HCEC 1CT (cell line): ENCODE results near the gene THAP12.

Source experiments
- DNase-seq: peaks from one replicate; pipeline ENCODE4 v3.0.0-alpha.2; 2017

THAP12 gene

DNA sequence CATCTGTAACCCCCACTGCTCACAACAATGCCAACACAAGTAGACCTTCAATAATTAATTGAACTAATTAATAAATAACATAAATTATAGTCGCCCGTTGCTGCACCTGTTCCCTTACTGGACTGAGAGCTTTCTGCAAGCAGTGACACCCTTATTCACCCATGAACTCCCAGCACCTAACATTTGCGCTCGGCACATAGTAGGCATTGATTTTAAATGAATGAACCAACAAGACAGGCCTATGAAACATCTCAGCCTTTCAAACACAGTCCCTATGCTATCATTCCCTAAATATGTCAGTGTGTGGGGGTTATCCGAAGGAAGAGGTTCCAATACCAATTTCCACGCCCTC, 1.1 kb downstream of the THAP12 start:
- no peak for DNase-seq

DNA sequence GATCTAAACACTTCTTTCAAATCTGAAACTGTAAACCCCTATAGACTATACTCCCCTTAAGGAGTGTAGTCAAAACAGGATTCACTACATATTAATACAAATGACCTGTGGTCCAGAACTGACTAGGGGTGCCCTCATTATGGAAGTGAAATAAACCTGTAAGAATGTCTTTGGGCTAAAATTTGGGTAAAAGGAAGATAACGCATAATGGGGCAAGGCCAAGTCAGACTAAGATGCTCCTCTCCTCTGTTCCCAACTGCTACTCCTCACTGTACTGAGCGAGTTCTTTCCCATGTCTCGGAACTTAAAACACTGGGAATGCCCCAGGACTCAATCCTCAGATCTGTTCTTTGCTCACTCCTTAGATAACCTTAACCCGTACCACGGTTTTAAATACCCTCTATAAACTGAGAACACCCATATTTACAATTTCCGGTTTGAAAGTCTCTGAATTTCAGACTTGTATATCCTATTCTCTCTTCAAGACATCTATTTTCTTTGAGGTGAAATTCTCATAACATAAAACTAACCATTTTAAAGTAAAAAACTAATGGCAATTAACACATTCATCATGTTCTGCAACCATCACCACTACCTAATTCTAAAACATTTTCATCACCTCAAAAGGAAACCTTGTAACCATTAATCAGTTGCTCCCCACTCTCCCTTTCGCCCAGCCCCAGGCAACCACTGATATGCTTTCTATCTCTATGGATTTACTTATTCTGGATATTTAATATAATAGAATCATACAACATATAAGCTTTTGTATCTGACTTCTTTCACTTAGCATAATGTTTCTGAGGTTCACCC, 4.0 kb downstream of the THAP12 start:
- no peak for DNase-seq

DNA sequence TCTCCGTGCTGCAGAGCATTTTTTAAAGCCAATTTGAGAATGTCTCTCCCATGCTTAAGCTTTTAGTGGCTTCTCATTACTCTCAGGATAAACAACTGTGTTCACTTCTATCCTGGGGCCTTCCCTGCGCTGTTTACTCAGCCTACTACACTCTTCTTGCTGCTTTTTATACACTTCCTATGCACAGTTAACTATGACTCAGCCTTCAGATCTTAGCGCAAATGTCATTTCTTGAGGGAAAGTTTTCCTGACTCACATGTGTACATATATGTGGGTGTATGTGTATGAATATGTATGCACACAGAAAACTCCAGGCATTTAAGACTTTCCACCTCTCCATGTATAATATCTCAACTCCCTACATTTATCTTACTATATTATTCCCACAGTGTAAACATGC, 9.8 kb downstream of the THAP12 start:
- peak; percentile 80 for DNase-seq

DNA sequence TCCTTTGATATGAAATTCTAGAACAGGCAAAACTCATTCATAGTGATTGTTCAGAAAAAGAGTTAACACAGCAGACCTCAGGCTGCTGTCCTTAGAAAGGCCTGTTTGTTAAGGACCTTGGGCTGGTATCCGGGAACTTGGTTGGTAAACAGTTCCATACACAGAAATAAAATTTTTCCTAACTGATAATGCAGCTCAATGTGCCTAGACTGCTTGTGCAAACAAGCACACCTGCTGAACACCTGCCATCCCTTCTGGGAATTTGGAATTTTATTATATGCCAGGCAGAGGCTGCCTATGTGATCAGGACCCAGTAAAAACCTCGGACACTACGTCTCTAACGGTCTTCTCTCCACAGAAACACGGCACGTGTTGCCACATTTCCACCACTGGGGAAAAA, 11.5 kb downstream of the THAP12 start:
- no peak for DNase-seq

DNA sequence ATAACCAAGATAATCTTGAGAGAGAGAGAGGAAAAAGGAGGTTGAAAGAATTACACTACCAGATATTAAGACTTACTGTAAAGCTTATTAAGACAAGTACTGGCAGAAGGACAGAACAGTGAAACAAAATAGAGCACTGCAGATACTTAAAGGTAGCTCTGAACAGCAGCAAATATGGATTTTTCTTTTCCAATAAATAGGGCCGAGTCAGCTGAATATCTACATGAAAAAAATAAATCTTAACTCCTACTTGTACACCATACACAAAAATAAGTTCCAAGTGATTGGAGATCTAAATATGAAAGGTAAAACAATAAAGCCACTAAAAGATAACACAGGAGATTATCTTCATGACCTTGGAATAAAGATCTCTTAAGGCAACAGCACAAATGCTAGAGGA, 12.4 kb downstream of the THAP12 start:
- DNase-seq = no peak

DNA sequence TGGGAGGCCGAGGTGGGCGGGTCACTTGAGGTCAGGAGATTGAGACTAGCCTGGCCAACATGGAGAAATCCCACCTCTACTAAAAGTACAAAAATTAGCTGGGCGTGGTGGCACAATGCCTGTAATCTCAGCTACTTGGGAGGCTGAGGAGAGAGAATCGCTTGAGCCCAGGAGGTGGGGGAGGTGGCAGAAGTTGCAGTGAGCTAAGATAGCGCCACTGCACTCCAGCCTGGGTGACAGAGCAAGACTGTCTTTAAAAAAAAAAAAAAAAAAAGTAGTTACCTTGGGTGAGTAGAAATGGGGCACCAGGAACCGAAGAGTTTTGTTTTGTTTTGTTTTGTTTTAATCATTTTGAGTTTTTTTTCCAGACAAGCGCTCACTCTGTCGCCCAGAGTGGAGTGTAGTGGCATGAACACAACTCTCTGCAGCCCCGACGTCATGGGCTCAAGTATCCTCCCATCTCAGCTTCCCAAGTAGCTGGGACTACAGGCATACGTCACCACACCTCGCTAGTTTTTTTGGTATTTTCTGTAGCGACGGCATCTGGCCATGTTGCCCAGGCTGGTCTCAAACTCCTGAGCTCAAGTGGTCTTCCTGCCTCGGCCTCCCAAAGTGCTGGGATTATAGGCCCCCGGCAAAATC, 15.8 kb downstream of the THAP12 start:
- no peak for DNase-seq

DNA sequence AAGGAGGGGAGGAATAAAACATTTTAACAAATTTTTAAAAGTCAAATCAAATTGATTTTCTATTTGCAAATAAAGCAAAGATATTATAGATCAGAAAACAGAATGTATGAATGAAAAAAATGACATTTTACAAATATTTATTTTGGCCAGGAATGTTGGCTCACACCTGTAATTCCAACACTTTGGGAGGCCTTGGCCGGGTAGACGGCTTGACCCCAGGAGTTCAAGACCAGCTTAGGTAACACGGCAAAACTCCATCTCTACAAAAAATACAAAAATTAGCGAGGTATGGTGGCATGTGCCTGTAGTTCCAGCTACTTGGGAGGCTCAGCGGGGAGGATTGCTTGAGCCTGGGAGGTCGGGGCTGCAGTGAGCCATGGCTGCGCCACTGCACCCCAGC, 18.2 kb downstream of the THAP12 start:
- DNase-seq = no peak

DNA sequence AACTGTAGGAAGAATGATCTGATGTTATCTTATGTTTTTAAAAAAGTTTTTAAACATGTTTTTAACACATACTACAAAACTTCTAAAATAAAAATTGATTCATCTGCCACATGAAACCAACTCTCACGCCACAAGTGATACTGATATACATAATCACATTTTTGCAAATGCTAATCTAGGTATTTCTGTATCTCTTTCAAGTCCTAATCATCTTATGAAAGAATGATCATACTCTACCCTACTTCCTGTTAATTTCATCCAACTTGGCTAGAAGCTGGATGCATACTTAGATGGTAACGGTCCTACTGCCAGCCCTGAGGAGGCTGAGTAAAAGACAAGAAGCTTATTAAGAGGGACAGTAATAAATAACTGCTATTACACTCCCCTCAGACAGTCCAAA, 19.2 kb downstream of the THAP12 start:
- no peak for DNase-seq

DNA sequence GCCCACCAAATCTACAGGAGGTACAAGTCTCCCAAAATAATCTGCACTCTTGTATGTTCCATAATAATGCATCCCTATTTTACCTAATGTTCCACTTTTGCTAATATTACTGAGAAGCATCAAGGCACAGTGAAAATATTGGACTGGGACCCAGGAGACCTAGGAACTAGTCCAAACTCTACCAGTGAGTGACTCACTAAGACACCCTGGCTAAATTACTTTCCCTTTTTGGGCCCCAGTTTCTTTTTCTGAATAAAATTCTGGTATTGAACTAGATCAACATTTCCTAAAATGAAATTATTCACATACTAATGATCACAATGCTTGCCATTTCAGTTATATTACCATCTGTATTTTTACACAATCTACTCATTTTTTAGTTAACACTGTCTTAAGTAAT, 19.6 kb downstream of the THAP12 start:
- no peak for DNase-seq

DNA sequence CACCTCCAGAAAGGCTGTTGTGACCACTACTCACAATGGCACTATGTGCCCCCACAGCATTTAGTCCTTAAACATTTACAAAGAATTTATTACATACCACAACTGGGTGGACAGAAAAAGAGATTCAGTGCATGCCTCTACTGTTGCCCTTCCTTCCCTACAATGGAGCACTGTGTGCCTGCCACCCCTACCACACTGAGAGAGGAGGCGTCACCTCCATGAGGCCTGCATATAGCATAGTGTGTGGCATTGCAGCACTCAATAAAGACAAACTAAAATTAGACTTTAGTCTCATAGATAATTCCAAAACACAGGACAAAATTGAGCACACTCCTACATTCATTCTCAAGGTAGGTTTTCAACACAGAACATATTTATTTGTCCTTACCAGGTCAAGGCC, 25.8 kb downstream of the THAP12 start:
- DNase-seq = no peak

DNA sequence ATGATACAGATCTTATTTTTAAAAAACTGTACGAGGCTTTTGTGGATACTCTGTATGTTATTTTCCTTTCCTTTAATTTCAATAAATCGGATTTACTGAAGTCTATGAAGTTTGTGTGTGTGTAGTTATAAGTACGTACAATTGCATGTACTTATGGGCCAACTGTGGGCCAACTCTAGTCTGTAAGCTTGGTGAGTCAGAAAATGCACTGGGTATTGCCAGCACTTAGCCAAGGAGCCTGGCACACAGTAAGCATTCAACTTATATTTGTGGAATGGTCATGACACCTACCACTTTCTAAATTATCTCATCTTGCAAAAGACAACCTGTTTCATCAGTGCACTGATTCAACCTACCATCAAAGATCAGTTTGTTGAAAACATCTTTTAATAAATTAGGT, 32.6 kb downstream of the THAP12 start:
- DNase-seq = no peak

DNA sequence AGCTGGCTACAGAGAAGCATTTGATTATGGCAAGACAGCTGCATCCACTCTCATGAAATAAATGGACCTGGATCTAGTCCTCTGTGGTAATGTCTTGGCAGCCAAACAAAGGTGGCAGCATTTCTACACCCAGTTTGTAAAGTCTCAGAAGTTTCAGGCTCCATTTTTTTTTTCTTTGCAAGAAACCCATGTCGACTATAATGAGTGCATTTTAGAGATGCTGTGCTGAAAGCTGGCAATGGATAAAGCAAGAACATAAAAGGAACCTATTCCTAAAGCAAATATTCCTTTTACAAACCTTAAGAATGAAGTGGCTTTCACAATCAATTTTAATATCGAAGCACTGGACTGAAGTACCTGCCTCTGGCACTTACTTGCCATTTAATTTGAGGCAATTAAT, 33.5 kb downstream of the THAP12 start:
- DNase-seq = no peak

DNA sequence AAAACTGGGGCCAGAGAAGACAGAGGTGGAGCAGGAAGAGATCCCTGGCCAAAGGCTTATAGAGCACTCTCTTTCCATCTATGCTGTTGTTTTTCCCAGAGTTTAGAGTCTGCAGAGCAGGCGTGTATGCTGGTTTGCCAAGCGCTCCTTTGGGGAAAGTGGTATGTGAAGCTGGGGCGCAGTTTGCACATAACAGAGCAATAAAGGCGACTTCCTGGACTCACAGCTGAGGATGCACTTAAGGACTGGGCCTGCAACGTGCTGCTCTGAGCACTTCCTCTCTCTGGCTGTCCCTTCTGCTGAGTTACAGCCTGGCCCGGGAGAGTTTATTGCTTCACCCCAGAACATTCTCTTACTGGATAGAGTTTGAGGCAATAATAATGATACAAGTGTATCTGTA, 41.7 kb downstream of the THAP12 start:
- DNase-seq = no peak

DNA sequence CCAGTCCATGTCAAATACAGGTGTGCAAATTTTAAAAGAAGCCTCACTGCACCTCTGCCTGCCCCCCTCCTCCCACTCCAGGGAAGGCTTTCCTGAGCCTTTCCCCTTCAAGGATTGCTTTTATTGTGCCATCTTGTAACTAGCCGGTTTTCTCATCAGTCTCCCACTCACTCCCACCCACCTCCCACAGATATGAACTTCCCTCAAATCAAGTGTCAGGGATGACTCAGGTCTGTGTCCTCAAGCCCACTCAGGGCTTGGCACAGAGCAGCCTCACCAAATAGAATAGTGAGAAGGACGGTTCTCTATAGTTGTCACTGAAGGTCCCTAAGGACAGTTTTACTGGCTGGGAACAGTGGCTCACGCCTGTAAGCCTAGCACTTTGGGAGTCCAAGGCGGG, 43.0 kb downstream of the THAP12 start:
- no peak for DNase-seq

DNA sequence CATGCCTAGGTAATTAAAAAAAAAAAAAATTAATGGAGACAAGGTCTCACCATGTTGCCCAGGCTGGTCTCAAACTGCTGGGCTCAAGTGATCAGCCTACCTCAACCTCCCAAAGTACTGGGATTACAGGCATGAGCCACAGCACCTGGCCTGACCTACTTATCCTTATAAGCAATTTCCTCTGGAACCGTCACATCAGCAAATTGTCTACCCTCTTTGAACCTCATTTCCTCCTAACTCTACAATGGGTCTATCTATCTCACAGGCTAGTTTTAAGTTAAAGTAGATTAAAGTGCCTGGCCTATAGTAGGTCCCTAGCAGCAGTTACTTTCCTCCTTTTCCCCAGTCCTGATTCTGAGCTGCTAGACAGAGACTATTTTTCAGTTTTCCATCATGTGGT, 43.5 kb downstream of the THAP12 start:
- no peak for DNase-seq

DNA sequence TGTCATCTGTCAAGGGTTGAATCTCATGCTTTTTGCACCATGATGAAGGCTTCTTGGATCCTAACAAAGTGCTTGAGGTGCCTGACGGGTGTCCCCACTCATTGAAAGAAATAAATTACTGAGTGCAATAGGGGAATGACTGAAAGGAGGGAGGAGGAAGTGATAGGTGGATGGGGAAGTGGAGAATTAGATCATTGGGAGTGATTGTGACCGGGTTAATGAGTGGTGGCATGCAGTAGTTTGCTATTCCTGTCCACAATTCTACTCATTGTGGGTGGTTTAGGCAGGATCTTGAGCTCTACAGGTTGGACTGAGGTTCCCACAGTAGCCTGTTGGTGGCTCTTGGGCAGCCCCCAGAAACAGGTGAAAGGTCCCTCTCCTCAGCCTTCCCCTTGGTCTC, 44.3 kb downstream of the THAP12 start:
- DNase-seq = no peak

DNA sequence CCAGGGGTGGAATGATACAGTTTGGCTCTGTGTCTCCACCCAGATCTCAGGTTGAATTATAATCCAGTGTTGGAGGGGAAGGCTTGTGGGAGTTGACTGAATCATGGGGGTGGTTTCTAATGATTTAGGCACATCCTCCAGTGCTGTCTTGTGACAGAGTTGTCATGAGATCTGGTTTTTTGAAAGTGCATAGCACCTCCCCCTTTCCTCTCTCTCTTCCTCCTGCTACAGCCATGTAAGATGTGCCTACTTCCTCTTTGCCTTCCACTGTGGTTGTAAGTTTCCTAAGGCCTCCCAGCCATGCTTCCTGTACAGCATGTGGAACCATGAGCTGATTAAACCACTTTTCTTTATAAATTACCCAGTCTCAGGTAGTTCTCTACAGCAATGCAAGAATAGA, 45.1 kb downstream of the THAP12 start:
- no peak for DNase-seq

DNA sequence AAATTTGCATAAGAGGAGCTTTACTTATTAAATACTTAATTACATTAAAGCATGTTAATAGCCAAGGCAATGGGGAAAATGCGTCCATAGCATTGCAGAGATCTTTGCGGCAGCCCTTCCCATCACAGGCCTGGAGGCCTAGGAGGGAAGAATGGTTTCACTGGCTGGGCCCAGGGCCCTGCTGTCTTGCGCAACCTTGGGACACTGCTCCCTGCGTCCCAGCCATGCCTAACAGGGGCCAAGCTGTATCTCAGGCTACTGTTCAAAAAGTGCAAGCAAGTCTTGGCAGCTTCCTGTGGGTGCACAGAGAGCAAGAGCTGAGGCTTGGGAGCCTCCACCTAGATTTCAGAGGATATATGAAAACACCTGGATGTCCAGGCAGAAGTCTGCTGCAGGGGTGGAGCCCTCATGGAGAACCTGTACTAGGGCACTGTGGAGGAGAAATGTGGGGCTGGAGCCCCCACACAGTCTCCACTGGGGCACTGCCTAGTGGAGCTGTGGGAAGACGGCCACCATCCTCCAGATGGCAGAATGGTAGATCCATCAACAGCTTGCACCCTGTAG, 46.0 kb downstream of the THAP12 start:
- no peak for DNase-seq

DNA sequence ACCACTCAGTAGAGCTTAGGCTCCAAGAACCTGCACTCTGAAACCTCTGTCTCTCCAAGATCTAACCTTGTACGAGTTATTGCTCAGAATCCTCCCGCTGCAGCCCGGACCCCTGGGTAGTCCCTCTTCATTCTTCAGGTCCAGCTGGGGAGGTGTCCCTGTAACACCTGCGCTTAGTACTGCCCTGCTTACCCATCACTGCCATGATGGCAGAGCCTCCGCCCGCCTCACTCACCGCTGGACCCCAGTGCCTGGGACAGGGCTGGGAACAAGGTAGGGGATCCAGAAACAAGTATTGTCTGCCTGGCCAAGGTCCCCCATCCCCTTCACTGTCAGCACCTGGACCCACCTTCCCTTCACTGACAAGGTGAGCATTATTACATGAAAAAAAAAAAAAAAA, 50.3 kb downstream of the THAP12 start:
- DNase-seq = no peak

DNA sequence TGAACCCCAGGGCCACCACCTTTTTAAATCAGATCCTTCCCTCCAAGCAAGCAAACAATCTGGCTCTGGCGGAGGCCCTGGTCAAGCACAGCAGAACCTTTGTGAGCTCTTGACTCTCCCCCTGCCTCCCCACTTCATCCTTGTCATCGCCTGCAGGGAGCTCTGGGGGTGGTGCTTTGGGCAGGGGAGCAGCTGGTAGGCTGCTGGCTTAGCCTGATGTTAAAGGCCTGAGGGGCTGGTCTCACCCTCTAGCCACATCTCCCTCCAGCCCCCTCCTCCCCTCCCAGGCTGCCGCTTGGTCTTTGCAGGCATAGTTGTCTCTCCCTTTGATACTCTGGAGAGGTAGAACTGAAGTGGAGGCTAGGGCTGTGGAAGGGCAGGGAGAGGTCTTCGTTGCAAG, 50.9 kb downstream of the THAP12 start:
- no peak for DNase-seq

DNA sequence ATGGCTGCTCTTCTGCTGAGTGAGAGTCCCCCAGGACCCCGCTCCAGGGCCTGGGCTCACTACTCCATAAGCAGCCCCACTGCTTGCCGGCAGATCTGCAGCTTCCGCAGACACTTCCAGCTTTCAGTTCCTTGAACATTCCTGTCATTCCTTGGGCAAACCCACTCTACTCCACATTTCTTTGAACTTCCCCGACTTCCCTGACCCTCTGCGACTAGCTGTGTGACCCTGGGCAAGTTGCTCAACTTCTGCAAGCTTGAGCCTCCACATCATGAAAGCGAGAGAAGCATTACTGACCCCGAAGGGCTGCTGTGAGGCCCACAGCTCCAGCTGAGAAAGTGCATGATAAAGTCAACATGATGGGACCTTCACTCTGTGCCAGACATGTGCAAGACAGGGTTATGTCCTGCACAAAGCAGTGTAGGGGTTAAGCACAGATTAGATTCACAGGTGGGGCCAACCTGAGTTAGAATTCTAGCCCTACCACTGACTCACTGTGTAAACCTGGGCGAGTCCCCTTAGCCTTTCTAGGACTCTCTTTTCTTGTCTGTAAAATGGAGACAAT, 51.8 kb downstream of the THAP12 start:
- no peak for DNase-seq

DNA sequence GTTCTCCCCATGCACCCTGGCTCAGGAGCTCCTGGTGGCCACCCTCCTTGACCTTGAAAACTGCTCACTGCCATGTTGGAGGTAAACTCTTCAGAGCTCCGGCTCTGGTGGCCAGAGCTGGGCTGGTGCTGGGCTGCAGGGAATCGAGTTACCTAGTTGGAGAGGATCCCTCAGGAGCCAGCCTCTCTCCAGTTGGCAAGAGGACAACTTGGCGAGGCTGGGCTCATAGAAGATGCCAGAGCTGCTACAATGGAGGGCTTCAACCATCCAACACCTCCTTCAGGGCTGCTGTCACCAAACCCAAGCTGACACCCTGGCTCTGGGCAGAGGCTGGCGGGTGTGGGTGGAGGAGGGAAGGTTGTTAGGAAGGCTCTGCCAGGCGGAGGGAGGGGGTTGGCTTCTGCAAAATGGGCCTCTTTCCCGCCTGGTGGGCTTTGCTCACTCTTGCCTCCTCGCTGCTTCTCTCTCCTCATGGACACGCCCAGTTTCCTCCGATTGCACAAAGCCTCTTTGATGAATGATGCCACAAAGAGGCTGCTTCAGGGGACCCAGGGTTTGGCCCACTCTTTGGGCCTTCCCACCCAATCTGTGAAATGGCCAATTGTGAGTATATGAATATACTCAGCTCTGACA, 53.1 kb downstream of the THAP12 start:
- no peak for DNase-seq

DNA sequence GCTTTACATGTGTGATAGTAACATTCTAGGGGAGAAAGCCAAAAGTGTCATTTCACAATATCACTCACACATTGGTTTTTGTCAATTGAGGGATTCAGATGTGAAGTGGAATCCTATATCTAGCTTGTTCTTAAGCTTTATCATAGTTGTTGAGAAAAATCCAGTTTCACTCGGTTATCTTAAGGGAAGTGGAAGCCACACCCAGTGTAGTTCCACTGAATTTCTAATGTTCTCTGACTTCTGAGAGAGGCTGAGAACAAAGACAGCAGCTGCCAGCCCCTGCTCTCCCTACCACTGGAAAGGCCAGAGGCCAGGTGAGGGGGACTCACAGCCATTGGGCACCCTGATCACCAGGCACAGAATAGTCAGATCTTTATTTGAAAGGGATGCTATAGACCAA, 53.7 kb downstream of the THAP12 start:
- DNase-seq = no peak

DNA sequence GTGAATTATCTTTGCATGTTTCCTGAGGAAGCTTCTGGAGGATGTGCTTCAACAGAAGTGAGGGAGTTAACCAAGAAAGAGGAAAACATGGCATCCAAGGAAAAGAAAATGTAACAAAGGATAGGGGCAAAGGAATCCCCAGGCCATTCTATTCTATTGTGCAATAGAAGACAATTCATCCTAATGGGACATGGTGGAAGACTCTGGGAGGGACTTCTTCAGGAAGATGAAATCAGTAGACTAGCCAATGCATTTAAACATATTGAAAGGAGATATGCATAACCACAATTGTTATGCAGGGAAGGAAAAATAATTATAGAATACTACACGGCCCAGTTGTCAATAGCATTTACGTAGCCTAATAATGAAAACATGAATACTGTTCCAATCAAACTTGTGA, 55.7 kb downstream of the THAP12 start:
- DNase-seq = no peak
